PC-9 (cell line): Measurements from ENCODE around the gene DACT3. TPM values are rescaled to one million over a fixed set of nuclear protein-coding genes. Genes with fewer than 3 reads are reported as not detected.

ENCODE experiments used
- BruUV-seq: library from RNA; stranded (reverse); fragments of 400-500 nt; replicated peaks from 2 replicates; lab custom pipeline; 2021; lab: Mats Ljungman, UMichigan
- CTCF ChIA-PET: fragments of 300-600 bp; sonication (Branson Sonifier 250); formaldehyde crosslinking; loops from one replicate; lab custom pipeline; 2022; ENCODE audit warnings: antibody characterized with exemption; lab: Charles Lee
- POLR2A ChIA-PET: fragments of 300-600 bp; sonication (Branson Sonifier 250); formaldehyde crosslinking; loops from one replicate; lab custom pipeline; 2022; ENCODE audit warnings: antibody characterized with exemption; ENCODE audit not compliant: unreplicated experiment; lab: Charles Lee
- DNase-seq, 2 experiments: peaks; one replicate each; pipeline versions ENCODE4 v3.0.0 to v3.0.0-alpha.2; 2015 to 2022; ENCODE audit warnings: mixed read lengths in 1 of 2
- H2AFZ ChIP-seq: fragments of 200-600 bp; sonication (generic); 2 replicates; pipeline ENCODE4 v1.8.1; 2017; ENCODE audit warnings: antibody characterized with exemption
- H3F3A ChIP-seq: fragments of 200-600 bp; sonication (generic); 2 replicates; pipeline ENCODE4 v1.8.1; 2017; ENCODE audit warnings: antibody characterized with exemption, mild to moderate bottlenecking, low read depth; ENCODE audit not compliant: insufficient read depth
- H3K27ac ChIP-seq: fragments of 200-600 bp; sonication (generic); 2 replicates; pipeline ENCODE4 v1.6.1; 2016; ENCODE audit warnings: mixed run types
- H3K27me3 ChIP-seq: fragments of 200-600 bp; sonication (generic); 2 replicates; pipeline ENCODE4 v1.6.1; 2016; ENCODE audit warnings: low read depth, mixed run types; ENCODE audit not compliant: insufficient read depth
- H3K36me3 ChIP-seq: fragments of 200-600 bp; sonication (generic); 2 replicates; pipeline ENCODE4 v1.6.1; 2016; ENCODE audit warnings: low read depth, mixed run types
- H3K4me1 ChIP-seq: fragments of 200-600 bp; sonication (generic); replicated peaks from 2 replicates; pipeline ENCODE4 v1.6.1; 2016; ENCODE audit warnings: mixed run types; ENCODE audit not compliant: insufficient read depth
- H3K4me2 ChIP-seq: fragments of 200-600 bp; sonication (generic); 2 replicates; pipeline ENCODE4 v1.6.1; 2017; ENCODE audit warnings: mixed run types
- H3K4me3 ChIP-seq: fragments of 200-600 bp; sonication (generic); 2 replicates; pipeline ENCODE4 v1.6.1; 2016; ENCODE audit warnings: mixed run types
- H3K79me2 ChIP-seq: fragments of 200-600 bp; sonication (generic); 2 replicates; pipeline ENCODE4 v1.6.1; 2017; ENCODE audit warnings: low read depth, mixed run types
- H3K9me2 ChIP-seq: fragments of 200-600 bp; sonication (generic); 2 replicates; pipeline ENCODE4 v1.8.1; 2017; ENCODE audit warnings: mild to moderate bottlenecking; ENCODE audit not compliant: insufficient read depth
- H3K9me3 ChIP-seq: fragments of 200-600 bp; sonication (generic); 2 replicates; pipeline ENCODE4 v1.8.1; 2016; ENCODE audit warnings: low read depth; ENCODE audit not compliant: insufficient read depth
- H4K20me1 ChIP-seq: fragments of 200-600 bp; sonication (generic); 2 replicates; pipeline ENCODE4 v1.8.1; 2017; ENCODE audit not compliant: insufficient read depth
- EZH2 ChIP-seq: fragments of 200-600 bp; sonication (generic); IDR thresholded peaks from 2 replicates; pipeline ENCODE4 v1.8.0; 2017; ENCODE audit warnings: antibody characterized with exemption, low read depth
- intact Hi-C: fragments of 100-400 bp; cut with micrococcal nuclease; formaldehyde crosslinking; loops from one replicate; pipeline ENCODE4 v1.10.0; 2022; ENCODE audit not compliant: unreplicated experiment
- total RNA-seq: library from RNA; stranded (reverse); gene quantifications from 2 replicates; pipeline ENCODE4 v1.2.3, GENCODE V29; 2021
- TF ChIP-seq, protein P1 (sequence below): fragments of 200-600 bp; sonication (generic); conservative IDR thresholded peaks from 2 replicates; pipeline ENCODE4 v1.6.1; 2017; ENCODE audit warnings: mixed run types, antibody characterized with exemption, mild to moderate bottlenecking, moderate library complexity

The DACT3 gene
- total RNA-seq, 1 experiment from 2014 or later, result 0.13 TPM

DNA sequence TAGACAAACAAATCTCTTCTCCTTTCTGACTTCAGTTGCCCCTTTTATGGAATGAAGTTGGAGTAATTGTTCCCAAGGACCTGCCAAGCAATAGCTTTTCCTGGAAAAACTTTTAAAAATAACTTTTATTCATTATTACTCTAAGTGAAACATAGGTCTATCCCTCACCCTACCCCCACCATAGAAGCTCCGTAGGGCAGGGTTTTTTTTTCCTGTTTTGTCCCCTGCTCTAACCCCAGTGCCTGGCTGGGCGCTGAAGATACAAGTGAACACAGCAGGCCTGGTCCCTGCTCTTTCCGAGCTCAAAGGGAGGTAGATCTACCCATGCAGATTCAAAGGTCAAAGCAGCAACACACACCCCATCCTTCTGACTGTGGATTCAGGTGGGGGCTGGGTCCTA lies 16.3 kb downstream of the DACT3 start:
- DNase-seq, result no peak
- intact Hi-C loops, result no loop called here
- H3K36me3 ChIP-seq, result no peaks in the 10 kb centered on the region
- H3K9me3 ChIP-seq, result 0 out of 2 replicates have a peak, but pooled peaks cover 5% of the 10 kb centered on the region
- no peak overlapping the region for H3K4me3 ChIP-seq
- H3K9me2 ChIP-seq, result no peaks in the 10 kb centered on the region
- no TSS peak for BruUV-seq
- peaks cover 5% of the 10 kb centered on the region; the same call in 1 of the 2 replicates for H3F3A ChIP-seq
- CTCF ChIA-PET, result no interaction called here
- H4K20me1 ChIP-seq, result no peaks in the 10 kb centered on the region
- peaks cover 20% of the 10 kb centered on the region for H3K27me3 ChIP-seq
- no peak overlapping the region for H3K4me2 ChIP-seq
- no peak overlapping the region for H3K27ac ChIP-seq
- H2AFZ ChIP-seq, result no peak overlapping the region
- peaks cover 1% of the 10 kb centered on the region; the same call in 1 of the 2 replicates for H3K4me1 ChIP-seq
- TF ChIP-seq, protein P1, sequence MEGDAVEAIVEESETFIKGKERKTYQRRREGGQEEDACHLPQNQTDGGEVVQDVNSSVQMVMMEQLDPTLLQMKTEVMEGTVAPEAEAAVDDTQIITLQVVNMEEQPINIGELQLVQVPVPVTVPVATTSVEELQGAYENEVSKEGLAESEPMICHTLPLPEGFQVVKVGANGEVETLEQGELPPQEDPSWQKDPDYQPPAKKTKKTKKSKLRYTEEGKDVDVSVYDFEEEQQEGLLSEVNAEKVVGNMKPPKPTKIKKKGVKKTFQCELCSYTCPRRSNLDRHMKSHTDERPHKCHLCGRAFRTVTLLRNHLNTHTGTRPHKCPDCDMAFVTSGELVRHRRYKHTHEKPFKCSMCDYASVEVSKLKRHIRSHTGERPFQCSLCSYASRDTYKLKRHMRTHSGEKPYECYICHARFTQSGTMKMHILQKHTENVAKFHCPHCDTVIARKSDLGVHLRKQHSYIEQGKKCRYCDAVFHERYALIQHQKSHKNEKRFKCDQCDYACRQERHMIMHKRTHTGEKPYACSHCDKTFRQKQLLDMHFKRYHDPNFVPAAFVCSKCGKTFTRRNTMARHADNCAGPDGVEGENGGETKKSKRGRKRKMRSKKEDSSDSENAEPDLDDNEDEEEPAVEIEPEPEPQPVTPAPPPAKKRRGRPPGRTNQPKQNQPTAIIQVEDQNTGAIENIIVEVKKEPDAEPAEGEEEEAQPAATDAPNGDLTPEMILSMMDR, result no peak
- TF ChIP-seq EZH2, result no peak
- POLR2A ChIA-PET, result interaction anchor here (0.6 kb wide), 1 partner anchor 44 kb away, joined by 4 read pairs; no protein-coding TSS in a partner anchor
- H3K79me2 ChIP-seq, result no peaks in the 10 kb centered on the region

DNA sequence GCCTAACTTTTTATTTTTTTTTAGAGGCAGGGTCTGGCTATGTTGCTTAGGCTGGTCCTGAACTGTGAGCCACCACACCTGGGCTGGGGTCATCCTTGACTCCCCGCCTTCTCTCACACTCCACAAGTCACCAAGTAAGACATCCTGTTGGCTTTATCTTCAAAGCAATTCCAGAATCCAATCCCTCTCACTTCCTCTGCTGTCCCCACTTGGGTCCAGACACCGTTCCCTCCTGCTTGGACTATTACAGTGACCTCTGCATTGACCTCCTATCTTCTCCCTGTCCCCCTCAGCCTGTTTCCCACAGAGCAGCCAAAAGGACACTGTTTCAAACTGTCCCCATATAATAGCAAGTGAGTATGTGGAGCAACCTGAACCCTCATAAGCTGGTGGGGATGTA lies 20.3 kb downstream of the DACT3 start:
- CTCF ChIA-PET, result no interaction called here
- H3K9me3 ChIP-seq, result no peaks in the 10 kb centered on the region
- H3K4me3 ChIP-seq, result no peak overlapping the region
- TF ChIP-seq, protein P1, result no peak
- no peak for TF ChIP-seq EZH2
- BruUV-seq, result no TSS peak
- POLR2A ChIA-PET, result no interaction called here
- no peaks in the 10 kb centered on the region for H3K36me3 ChIP-seq
- no peak overlapping the region for H2AFZ ChIP-seq
- DNase-seq, result no peak
- no peaks in the 10 kb centered on the region for H4K20me1 ChIP-seq
- no peaks in the 10 kb centered on the region for H3K79me2 ChIP-seq
- H3K4me1 ChIP-seq, result peaks cover 13% of the 10 kb centered on the region
- peaks cover 9% of the 10 kb centered on the region; the same call in 1 of the 2 replicates for H3F3A ChIP-seq
- peaks cover 49% of the 10 kb centered on the region for H3K27me3 ChIP-seq
- no peaks in the 10 kb centered on the region for H3K9me2 ChIP-seq
- intact Hi-C loops, result no loop called here
- H3K27ac ChIP-seq, result no peak overlapping the region
- no peak overlapping the region for H3K4me2 ChIP-seq

DNA sequence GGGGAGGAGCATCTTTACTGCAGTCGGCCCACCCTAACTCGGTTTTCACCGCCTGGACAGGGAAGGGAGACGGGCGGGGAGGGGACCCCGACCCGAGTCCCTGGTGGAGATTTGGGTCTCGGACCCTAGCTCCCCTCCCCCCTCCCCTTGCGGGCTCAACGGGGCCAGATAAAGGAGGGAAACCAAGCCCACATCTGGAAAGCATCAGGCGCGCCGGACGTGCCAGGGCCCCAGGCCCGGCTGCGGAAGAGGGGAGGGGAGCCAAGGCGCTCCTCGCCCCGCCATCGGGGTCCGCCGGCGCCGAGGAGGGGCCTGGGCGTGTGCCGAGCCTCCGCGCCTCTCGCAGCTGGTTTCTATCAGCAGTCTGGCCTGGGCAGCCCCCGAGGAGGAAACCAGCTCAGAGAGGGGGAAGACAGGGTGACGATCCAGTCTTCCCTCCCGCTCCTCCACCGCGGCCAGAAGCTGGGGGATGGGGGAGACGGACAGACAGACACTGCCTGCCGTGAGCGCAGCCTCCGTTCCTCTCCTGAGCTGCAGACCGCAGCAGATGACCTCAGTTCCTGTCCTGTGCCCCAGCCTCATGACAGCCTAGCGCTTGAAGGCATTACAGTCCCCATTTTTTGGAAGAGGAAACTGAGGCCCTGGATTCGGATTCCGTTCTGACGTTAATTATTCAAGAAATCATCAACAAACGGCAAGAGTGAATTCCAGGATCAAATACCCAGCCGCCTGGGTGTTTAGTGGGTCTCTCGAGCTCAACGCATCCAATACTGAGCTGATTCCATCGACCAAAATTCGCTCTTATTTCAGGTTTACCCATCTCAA lies 21.4 kb downstream of the DACT3 start:
- Histone ChIP-seq H3F3A (peaks cover 9% of the 10 kb centered on the region; the same call in 1 of the 2 replicates), H3K4me1 (peaks cover 13% of the 10 kb centered on the region), H3K79me2 (no peaks in the 10 kb centered on the region), H2AFZ (peak overlapping the region; percentile 76), H3K4me2 (peak overlapping the region; percentile 74), H3K27ac (no peak overlapping the region), H3K4me3 (peak overlapping the region; percentile 54; the same call in 1 of the 2 replicates), H3K9me2 (no peaks in the 10 kb centered on the region), H4K20me1 (no peaks in the 10 kb centered on the region), H3K36me3 (no peaks in the 10 kb centered on the region), H3K9me3 (no peaks in the 10 kb centered on the region), H3K27me3 (peaks cover 55% of the 10 kb centered on the region)
- no TSS peak for BruUV-seq
- TF ChIP-seq, protein P1, result no peak
- TF ChIP-seq EZH2, result no peak
- intact Hi-C loops, result no loop called here
- ChIA-PET POLR2A (no interaction called here), CTCF (no interaction called here)
- no peak for DNase-seq
